Epithelial cell of proximal tubule (primary cell): ENCODE measurements around the gene C1orf174. TPM values are rescaled to one million over a fixed set of nuclear protein-coding genes. Genes with fewer than 3 reads are reported as not detected.

Experiments used
- DNase-seq: peaks from one replicate; pipeline ENCODE4 v3.0.0-alpha.2; 2011; ENCODE audit warnings: low read depth
- H3K4me3 ChIP-seq: 2 replicates; pipeline ENCODE4 v1.5.1; 2011; ENCODE audit warnings: low read depth, mild to moderate bottlenecking, low read length
- CTCF ChIP-seq: conservative IDR thresholded peaks from 2 replicates; pipeline ENCODE4 v1.5.1; 2012; ENCODE audit warnings: low read depth, mild to moderate bottlenecking, low read length
- total RNA-seq: library from RNA; depleted of rRNA; stranded (reverse); fragments of >200 nt; gene quantifications from 2 replicates; pipeline ENCODE4 v1.2.3, GENCODE V29; 2015

Gene C1orf174
- total RNA-seq, 1 donor from 2014 or later, result 21.9 TPM

- no peak for DNase-seq
- no peak overlapping the region for H3K4me3 ChIP-seq
- TF ChIP-seq CTCF, result peak; percentile 43
These were observed 30.2 kb downstream of the C1orf174 start for GRCh38 chr1:3869751-3870301.

GRCh38 chr1:3868464-3869006 is 31.5 kb downstream of the C1orf174 start:
- no peak overlapping the region for H3K4me3 ChIP-seq
- no peak for DNase-seq
- no peak for TF ChIP-seq CTCF

GRCh38 chr1:3865606-3866160 is 34.4 kb downstream of the C1orf174 start:
- no peak for TF ChIP-seq CTCF
- no peak overlapping the region for H3K4me3 ChIP-seq
- no peak for DNase-seq

- no peak for DNase-seq
- TF ChIP-seq CTCF, result no peak
- no peak overlapping the region for H3K4me3 ChIP-seq
These were observed 35.2 kb downstream of the C1orf174 start for GRCh38 chr1:3864884-3865283.

- no peak for TF ChIP-seq CTCF
- H3K4me3 ChIP-seq, result no peak overlapping the region
- DNase-seq, result no peak
These were observed 36.7 kb downstream of the C1orf174 start for GRCh38 chr1:3863231-3863935.

- peak; percentile 43 for TF ChIP-seq CTCF
- peak overlapping the region; percentile 98 for H3K4me3 ChIP-seq
- DNase-seq, result no peak
These were observed 41.7 kb downstream of the C1orf174 start for GRCh38 chr1:3858231-3858981.
